ENCODE measurements around the gene DGCR8. TPM values are rescaled to one million over a fixed set of nuclear protein-coding genes. Genes with fewer than 3 reads are reported as not detected.

Gene DGCR8
- total RNA-seq, 1 experiment from 2014 or later = 41.7 TPM

DNA sequence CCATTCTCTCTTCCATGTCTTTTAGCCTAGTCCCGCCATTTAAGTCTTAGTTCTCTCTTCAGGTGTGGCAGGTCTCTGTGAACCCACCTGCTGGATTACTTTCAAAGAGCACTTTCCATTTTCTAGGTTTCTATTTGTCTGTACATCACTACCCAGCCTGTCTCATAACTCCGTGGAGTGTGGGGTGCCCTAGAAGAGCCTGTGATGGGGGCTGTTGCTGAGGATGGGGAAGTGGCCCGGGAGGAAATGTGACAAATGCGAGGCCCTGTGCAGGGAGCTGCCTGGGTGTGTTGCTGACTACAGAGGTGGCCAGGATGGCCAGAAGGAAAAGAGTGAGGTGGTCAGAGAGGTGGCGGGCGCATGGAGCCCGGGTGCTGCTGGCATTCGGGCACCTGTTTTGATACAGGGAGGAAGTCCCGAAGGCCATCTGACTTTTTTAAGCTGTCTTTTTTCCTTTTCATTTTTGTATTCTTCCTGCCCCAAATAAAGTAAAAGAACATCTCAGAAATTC, 10.7 kb downstream of the DGCR8 start:
- Histone ChIP-seq H3K4me2 (ENCODE audit: low read length) (no peak overlapping the region), H3K79me2 (ENCODE audit: low read length) (peaks cover 21% of the 10 kb centered on the region), H3K4me1 (ENCODE audit: insufficient read depth, low read length) (no peaks in the 10 kb centered on the region), H4K20me1 (ENCODE audit: low read length) (peaks cover 6% of the 10 kb centered on the region), H3K4me3 (ENCODE audit: low read length) (no peak overlapping the region), H3K27me3 (ENCODE audit: low read length) (no peaks in the 10 kb centered on the region), H3K9me2 (replicated peaks; ENCODE audit: low read length) (no peaks in the 10 kb centered on the region), H3F3A (ENCODE audit: low read length, unreplicated experiment) (no peaks in the 10 kb centered on the region), H3K36me3 (ENCODE audit: low read depth, low read length) (peaks cover 83% of the 10 kb centered on the region), H2AFZ (ENCODE audit: low read length) (no peak overlapping the region), H3K9ac (ENCODE audit: low read length) (no peak overlapping the region), H3K27ac (ENCODE audit: low read length) (no peak overlapping the region), H3K9me3 (ENCODE audit: low read length) (no peaks in the 10 kb centered on the region)
- TF ChIP-seq EZH2phosphoT487 (IDR thresholded peaks at IDR 0.05; ENCODE audit: borderline replicate concordance, low read length) = no peak
- TF ChIP-seq EZH2 (IDR thresholded peaks at IDR 0.05; ENCODE audit: low read length, unreplicated experiment) = no peak
- TF ChIP-seq, protein P1, sequence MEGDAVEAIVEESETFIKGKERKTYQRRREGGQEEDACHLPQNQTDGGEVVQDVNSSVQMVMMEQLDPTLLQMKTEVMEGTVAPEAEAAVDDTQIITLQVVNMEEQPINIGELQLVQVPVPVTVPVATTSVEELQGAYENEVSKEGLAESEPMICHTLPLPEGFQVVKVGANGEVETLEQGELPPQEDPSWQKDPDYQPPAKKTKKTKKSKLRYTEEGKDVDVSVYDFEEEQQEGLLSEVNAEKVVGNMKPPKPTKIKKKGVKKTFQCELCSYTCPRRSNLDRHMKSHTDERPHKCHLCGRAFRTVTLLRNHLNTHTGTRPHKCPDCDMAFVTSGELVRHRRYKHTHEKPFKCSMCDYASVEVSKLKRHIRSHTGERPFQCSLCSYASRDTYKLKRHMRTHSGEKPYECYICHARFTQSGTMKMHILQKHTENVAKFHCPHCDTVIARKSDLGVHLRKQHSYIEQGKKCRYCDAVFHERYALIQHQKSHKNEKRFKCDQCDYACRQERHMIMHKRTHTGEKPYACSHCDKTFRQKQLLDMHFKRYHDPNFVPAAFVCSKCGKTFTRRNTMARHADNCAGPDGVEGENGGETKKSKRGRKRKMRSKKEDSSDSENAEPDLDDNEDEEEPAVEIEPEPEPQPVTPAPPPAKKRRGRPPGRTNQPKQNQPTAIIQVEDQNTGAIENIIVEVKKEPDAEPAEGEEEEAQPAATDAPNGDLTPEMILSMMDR (conservative IDR thresholded peaks at IDR 0.05; ENCODE audit: low read depth, low read length) = no peak
- intact Hi-C loops (cut with micrococcal nuclease) = no loop called here
- DNase-seq (no peak), ATAC-seq (no peak)
- CTCF ChIA-PET = no interaction called here
- POLR2A ChIA-PET (ENCODE audit: unreplicated experiment) = no interaction called here
- BruUV-seq (replicated peaks) = no TSS peak

DNA sequence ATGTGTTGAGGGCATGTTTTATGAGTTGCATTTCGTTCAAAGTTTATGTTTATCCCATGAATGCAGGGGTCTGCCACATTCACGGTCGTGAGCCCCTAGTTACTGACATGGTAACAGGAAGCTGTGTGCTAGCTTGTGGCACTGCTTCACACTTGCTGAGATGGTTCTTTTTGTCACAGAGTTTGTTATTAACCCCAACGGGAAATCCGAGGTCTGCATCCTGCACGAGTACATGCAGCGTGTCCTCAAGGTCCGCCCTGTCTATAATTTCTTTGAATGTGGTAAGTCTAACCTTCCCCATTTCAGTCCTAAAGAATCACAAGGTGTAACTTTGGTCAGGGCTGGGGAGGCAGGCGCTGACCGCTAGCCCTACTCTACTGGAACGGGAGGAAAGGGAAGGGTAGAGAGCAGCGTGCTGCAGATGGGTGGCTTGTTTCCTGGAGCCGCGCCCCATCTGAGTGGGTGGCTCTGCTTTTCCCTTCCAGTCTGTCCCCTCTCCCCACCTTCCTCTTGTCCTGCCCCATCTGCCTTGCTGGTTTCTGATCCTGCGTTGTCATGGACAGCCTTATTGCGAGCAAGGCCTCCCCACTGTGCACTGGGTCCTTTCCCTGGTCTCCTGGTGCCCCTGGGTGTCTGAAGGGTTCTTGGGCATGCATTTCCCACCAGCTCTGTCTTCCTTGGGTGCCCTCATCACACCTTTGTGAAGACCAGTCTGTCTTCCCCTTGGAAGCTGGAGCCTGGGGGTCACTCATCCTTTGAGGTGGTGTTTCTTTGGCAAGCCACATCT, 11.8 kb downstream of the DGCR8 start:
- Histone ChIP-seq H3K4me3 (ENCODE audit: low read length) (no peak overlapping the region), H3K9ac (ENCODE audit: low read length) (no peak overlapping the region), H3K4me2 (ENCODE audit: low read length) (no peak overlapping the region), H4K20me1 (ENCODE audit: low read length) (peaks cover 4% of the 10 kb centered on the region; the same call in 1 of the 2 replicates), H3K9me3 (ENCODE audit: low read length) (no peaks in the 10 kb centered on the region), H3K27ac (ENCODE audit: low read length) (no peak overlapping the region), H2AFZ (ENCODE audit: low read length) (no peak overlapping the region), H3K79me2 (ENCODE audit: low read length) (peaks cover 10% of the 10 kb centered on the region; the same call in 1 of the 2 replicates), H3K4me1 (ENCODE audit: insufficient read depth, low read length) (no peaks in the 10 kb centered on the region), H3K27me3 (ENCODE audit: low read length) (no peaks in the 10 kb centered on the region), H3K9me2 (replicated peaks; ENCODE audit: low read length) (no peaks in the 10 kb centered on the region), H3F3A (ENCODE audit: low read length, unreplicated experiment) (no peaks in the 10 kb centered on the region), H3K36me3 (ENCODE audit: low read depth, low read length) (peaks cover 83% of the 10 kb centered on the region)
- BruUV-seq (replicated peaks) = no TSS peak
- ATAC-seq (no peak), DNase-seq (no peak)
- TF ChIP-seq, protein P1 (conservative IDR thresholded peaks at IDR 0.05; ENCODE audit: low read depth, low read length) = no peak
- TF ChIP-seq EZH2 (IDR thresholded peaks at IDR 0.05; ENCODE audit: low read length, unreplicated experiment) (no peak), EZH2phosphoT487 (IDR thresholded peaks at IDR 0.05; ENCODE audit: borderline replicate concordance, low read length) (no peak)
- intact Hi-C loops (cut with micrococcal nuclease) = no loop called here
- ChIA-PET POLR2A (ENCODE audit: unreplicated experiment) (no interaction called here), CTCF (no interaction called here)

DNA sequence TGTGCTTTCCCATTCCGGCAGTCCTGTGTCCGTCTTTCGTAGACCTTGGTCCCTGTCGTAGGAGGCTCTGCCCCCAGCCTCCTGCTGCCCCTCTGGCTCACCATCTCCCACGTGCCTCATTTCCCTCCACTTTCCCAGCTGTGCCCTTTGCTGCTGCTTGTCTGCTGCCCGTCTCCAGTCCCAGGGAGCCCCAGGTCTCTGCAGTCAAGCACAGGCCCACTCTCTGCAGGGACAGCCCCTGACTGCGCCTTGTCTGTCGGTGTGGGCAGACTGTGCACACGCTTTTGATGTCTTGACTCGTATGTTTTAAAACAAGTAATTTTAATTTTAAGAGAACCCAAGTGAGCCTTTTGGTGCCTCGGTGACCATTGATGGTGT, 12.4 kb downstream of the DGCR8 start:
- H3K79me2 ChIP-seq (ENCODE audit: low read length) = peaks cover 4% of the 10 kb centered on the region; the same call in 1 of the 2 replicates
- DNase-seq = no peak
- no peak overlapping the region for H3K4me2 ChIP-seq (ENCODE audit: low read length)
- intact Hi-C loops (cut with micrococcal nuclease) = no loop called here
- no peak overlapping the region for H3K4me3 ChIP-seq (ENCODE audit: low read length)
- no peaks in the 10 kb centered on the region for H3K27me3 ChIP-seq (ENCODE audit: low read length)
- H3K36me3 ChIP-seq (ENCODE audit: low read depth, low read length) = peaks cover 85% of the 10 kb centered on the region
- TF ChIP-seq EZH2phosphoT487 (IDR thresholded peaks at IDR 0.05; ENCODE audit: borderline replicate concordance, low read length) = no peak
- no peak for TF ChIP-seq EZH2 (IDR thresholded peaks at IDR 0.05; ENCODE audit: low read length, unreplicated experiment)
- TF ChIP-seq, protein P1 (conservative IDR thresholded peaks at IDR 0.05; ENCODE audit: low read depth, low read length) = no peak
- BruUV-seq (replicated peaks) = no TSS peak
- H3K9ac ChIP-seq (ENCODE audit: low read length) = no peak overlapping the region
- ChIA-PET CTCF (no interaction called here), POLR2A (ENCODE audit: unreplicated experiment) (no interaction called here)
- no peaks in the 10 kb centered on the region for H3K9me3 ChIP-seq (ENCODE audit: low read length)
- H3K9me2 ChIP-seq (replicated peaks; ENCODE audit: low read length) = no peaks in the 10 kb centered on the region
- H2AFZ ChIP-seq (ENCODE audit: low read length) = no peak overlapping the region
- no peaks in the 10 kb centered on the region for H3F3A ChIP-seq (ENCODE audit: low read length, unreplicated experiment)
- no peaks in the 10 kb centered on the region for H3K4me1 ChIP-seq (ENCODE audit: insufficient read depth, low read length)
- no peak overlapping the region for H3K27ac ChIP-seq (ENCODE audit: low read length)
- peaks cover 7% of the 10 kb centered on the region; the same call in 1 of the 2 replicates for H4K20me1 ChIP-seq (ENCODE audit: low read length)
- ATAC-seq = no peak
